Vein endothelial cell (primary cell): ENCODE results near the gene FNDC11. TPM values are rescaled to one million over a fixed set of nuclear protein-coding genes. Genes with fewer than 3 reads are reported as not detected.

Source experiments
- total RNA-seq: library from RNA; depleted of rRNA; stranded (reverse); fragments of >200 nt; gene quantifications from 2 replicates; pipeline ENCODE4 v1.2.3, GENCODE V29; 2012

Gene FNDC11
- total RNA-seq, result 1.3 and 1.8 TPM in 2 replicates

GRCh38 chr20:63553933-63554290, at the start of gene FNDC11:
Gene FNDC11 (plus strand): TSS chr20:63554159. CDS start chr20:63555664, 1,505 bp downstream.

GRCh38 chr20:63520504-63520933, 33.4 kb upstream of the FNDC11 start, which contains the start of gene PPDPF:
Gene PPDPF (plus strand): TSS chr20:63520765. CDS start chr20:63521309, 544 bp downstream.

DNA sequence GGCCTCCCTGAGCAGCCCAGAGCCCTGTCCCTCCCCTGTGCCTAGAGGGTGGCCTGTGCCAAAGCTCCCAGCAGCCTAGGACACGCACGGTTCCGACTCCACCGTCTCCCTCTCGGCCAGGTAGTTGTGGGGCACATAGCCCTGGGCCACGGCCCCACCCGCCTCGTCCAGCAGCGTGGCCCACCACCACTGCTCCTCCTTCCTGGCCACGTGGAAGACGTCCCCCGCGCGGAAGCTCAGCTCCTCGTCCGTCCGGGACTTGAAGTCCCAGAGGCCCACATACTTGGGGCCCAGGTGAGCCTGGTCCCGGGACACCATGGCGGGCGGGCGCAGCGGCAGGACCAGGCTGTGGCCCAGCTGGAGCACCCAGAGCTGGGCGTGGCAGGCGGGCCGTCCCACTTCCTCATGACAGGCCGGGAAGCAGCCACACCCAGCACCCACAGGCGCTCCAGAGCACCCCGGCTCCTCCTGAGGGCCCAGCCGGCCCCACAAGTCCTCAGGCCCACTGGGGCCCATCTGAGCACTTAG, 16.9 kb upstream of the FNDC11 start, which contains the start of gene PTK6:
TSS of gene PTK6 (minus strand) at position 380 of the 528 bp plus-strand sequence. CDS start at position 318, 62 bp downstream.

DNA sequence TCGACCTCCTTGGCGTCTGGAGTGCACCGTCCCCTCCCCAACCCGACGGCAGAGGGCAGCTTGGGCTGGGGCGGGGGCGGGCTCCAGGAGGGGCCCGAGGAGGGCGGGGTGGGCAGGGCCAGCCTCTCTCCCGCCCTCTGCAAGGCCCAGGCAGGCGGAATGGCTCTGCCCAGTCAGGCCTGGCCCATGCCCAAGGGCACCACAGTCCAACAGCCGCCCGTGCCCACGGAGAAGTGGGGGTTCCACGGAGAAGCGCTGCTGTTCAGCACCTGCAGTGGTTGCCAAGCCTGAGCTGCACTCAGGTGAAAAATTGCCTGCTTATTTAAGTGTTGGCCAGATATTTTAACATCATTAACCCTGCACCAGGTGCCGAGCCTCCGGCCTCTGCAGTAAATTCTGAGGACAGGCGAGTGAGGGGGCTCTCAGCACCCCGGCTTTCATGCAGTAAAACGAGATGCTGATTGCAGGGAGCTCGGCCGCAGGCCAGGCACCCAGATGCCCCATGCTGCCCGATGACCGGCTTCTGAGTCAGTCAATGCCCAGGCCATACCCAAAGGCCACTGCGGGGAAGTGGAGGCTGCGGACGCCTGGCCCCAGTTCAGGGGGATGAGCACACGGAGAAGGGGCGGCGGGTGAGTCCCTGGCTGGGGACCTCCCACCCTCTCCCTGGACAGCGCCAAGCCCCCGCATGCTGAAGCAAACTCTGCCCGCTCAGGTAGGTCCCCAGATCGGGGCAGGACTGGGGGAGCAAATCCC, 6.1 kb upstream of the FNDC11 start, which contains the start of gene SRMS:
TSS of gene SRMS (minus strand) at position 25 of the 756 bp plus-strand sequence. CDS start 286 bp downstream, outside the sequence.

DNA sequence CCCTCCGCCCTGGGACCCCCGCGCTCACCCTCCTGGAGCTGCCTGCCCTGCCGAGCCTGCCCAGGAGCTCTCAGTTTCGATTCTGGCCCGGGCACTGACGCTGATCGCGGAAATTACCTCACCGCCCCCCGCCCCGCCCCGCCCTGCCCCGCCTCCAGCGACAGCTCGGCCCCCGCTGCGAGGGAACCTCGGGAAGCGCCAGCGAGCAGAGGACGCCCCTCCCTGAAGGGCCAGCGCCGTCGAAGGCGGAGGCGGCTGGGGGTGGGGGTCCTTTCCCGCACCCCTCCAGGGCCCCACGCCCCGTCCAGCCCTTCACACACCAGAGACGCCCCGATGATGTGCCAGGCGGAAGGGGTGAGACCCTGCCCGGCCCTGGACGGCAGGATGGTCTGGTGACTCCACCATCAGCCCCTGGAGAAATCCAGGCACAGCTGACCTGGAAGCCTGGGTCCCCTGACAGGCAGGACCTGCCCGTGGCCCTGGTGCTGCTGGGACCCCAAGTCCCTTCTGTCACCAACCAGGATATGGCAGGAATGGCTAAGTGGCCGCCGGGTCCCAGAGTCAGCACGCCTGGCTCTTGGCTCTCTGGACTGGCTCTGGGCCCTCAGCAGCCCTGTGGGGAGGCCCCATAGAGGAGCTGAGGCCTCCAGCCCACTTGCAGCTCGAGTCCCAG, 20.3 kb downstream of the FNDC11 start, which contains the start of gene HELZ2:
TSS of gene HELZ2 (minus strand) at position 84 of the 673 bp plus-strand sequence. CDS start 1,854 bp downstream, outside the sequence.

Other genes with a start within 250 kb of the FNDC11 start
- not detected in 2 replicates for gene CHRNA4, start 192.8 kb upstream of the FNDC11 start, total RNA-seq
- gene KCNQ2, start 81.5 kb upstream of the FNDC11 start, total RNA-seq, result not detected in 2 replicates
- 0.67 and 5.6 TPM in 2 replicates for gene EEF1A2, start 55.1 kb upstream of the FNDC11 start, total RNA-seq
- gene PPDPF, start 33.4 kb upstream of the FNDC11 start, total RNA-seq, result 68.5 and 108 TPM in 2 replicates
- gene PTK6, start 16.8 kb upstream of the FNDC11 start, total RNA-seq, result not detected in 2 replicates
- gene SRMS, start 6.4 kb upstream of the FNDC11 start, total RNA-seq, result not detected in 2 replicates
- gene HELZ2, start 20.1 kb downstream of the FNDC11 start, total RNA-seq, result 38.2 and 47.0 TPM in 2 replicates
- 10.8 and 12.4 TPM in 2 replicates for gene GMEB2, start 72.9 kb downstream of the FNDC11 start, total RNA-seq
- gene STMN3, start 99.3 kb downstream of the FNDC11 start, total RNA-seq, result 0.57 and 5.6 TPM in 2 replicates
- 13.7 and 17.8 TPM in 2 replicates for gene RTEL1, start 104.2 kb downstream of the FNDC11 start, total RNA-seq
- gene TNFRSF6B, start 142.5 kb downstream of the FNDC11 start, total RNA-seq, result 22.1 and 41.5 TPM in 2 replicates
- gene ARFRP1, start 153.8 kb downstream of the FNDC11 start, total RNA-seq, result 22.9 and 28.1 TPM in 2 replicates
- 18.0 and 25.2 TPM in 2 replicates for gene ZGPAT, start 153.9 kb downstream of the FNDC11 start, total RNA-seq
- gene LIME1, start 182.5 kb downstream of the FNDC11 start, total RNA-seq, result 2.9 and 3.7 TPM in 2 replicates
- 26.7 and 35.9 TPM in 2 replicates for gene SLC2A4RG, start 185.6 kb downstream of the FNDC11 start, total RNA-seq